ENCODE data around the gene SPARC.

Gene SPARC

DNA sequence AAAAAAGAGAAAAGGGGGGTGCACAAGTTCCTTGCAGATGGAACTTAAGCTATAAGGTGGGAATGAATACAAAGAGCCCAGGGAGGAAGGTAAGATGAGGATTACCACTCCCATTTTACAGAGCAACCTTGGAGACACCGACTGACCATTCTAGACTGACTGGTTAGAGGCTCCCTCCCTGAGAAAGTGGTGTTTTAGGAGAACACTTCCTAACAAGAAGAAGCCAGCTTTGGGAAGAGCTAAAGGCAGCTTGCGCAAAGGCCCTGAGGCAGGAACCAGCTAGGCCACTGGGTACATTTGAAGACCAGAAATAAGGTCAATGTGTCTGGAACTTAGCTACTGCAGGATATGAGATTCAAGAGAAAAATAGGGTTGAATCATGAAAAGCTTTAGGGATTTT lies 38.6 kb downstream of the SPARC start:
- no peak overlapping the region for H3K4me3 ChIP-seq (replicated peaks in 1 of 2; ENCODE audit: low read depth in 2 of 2, low read length in 2 of 2)
- TF ChIP-seq, protein P1, sequence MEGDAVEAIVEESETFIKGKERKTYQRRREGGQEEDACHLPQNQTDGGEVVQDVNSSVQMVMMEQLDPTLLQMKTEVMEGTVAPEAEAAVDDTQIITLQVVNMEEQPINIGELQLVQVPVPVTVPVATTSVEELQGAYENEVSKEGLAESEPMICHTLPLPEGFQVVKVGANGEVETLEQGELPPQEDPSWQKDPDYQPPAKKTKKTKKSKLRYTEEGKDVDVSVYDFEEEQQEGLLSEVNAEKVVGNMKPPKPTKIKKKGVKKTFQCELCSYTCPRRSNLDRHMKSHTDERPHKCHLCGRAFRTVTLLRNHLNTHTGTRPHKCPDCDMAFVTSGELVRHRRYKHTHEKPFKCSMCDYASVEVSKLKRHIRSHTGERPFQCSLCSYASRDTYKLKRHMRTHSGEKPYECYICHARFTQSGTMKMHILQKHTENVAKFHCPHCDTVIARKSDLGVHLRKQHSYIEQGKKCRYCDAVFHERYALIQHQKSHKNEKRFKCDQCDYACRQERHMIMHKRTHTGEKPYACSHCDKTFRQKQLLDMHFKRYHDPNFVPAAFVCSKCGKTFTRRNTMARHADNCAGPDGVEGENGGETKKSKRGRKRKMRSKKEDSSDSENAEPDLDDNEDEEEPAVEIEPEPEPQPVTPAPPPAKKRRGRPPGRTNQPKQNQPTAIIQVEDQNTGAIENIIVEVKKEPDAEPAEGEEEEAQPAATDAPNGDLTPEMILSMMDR (IDR thresholded peaks at IDR 0.05; ENCODE audit: low read depth, low read length) = no peak
- no peak for DNase-seq (ENCODE audit: low read depth in 2 of 2)

DNA sequence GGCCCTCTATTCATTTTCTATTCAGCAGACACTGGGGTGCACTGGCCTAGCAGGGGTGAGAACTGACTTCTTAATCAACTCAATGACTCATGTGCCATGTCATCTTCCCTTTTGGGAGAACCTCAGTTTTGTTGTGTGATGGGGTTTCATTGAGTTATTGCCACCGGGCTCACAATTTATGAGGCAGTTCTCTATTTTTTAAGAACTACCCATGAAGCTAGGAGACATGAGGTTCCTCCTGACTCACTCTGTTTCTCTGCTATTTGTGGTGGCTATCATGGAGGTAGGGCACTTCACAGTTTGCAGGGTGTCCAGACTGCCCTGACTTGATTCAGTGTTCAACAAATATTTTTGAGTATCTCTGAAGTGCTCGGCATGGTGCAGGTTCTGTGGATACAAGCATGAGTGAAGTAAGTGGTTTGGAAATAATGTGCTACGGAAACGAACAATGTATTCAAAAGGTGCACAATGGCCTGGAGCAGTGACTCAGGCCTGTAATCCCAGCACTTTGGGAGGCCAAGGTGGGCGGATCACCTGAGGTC lies 39.3 kb downstream of the SPARC start:
- H3K4me3 ChIP-seq (replicated peaks in 1 of 2; ENCODE audit: low read depth in 2 of 2, low read length in 2 of 2) = no peak overlapping the region
- no peak for DNase-seq (ENCODE audit: low read depth in 2 of 2)
- TF ChIP-seq, protein P1 (IDR thresholded peaks at IDR 0.05; ENCODE audit: low read depth, low read length) = no peak

DNA sequence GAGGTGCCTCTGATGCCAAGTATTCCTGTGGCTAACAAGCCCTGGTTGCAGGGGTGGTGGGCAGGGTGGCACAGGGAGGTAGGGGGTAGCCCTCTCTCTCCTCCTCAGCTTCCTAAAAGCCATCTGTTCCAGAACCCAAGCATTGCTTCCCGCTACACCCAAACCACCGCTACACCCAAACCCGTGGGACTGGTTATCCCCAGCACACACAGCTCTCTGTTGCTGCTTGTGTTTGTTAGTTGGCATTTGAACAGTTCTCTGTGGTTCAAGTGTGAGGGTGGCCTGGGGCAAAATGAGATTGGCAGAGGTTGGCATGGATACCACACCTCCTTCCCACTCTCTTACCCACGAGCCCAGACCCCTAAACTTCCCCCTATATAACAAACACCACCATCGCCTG lies 40.4 kb downstream of the SPARC start:
- no peak for DNase-seq (ENCODE audit: low read depth in 2 of 2)
- TF ChIP-seq, protein P1 (IDR thresholded peaks at IDR 0.05; ENCODE audit: low read depth, low read length) = no peak

DNA sequence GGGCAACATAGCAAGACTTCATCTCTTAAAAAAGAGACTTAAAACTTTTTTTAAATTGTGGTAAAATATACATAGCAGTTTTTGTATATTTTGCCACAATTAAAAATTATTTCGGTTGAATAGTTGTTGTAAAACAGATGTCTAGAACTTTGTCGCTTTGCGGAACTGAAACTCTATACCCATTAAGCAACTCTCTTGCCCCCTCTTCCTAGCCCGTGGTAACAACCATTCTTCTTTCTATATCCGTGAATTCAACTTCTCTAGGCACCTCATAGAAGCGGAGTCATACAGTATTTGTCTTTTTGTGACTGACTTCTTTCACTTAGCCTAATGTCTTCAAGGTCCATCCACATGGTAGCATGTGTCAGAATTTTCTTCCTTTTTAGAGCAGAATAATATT lies 43.3 kb downstream of the SPARC start:
- no peak overlapping the region for H3K4me3 ChIP-seq (replicated peaks in 1 of 2; ENCODE audit: low read depth in 2 of 2, low read length in 2 of 2)
- DNase-seq (ENCODE audit: low read depth in 2 of 2) = no peak
- TF ChIP-seq, protein P1 (IDR thresholded peaks at IDR 0.05; ENCODE audit: low read depth, low read length) = no peak

More for the DNA sequence above, 40.4 kb downstream of the SPARC start:
- no peak overlapping the region for H3K4me3 ChIP-seq (replicated peaks in 1 of 2; ENCODE audit: low read depth in 2 of 2, low read length in 2 of 2)

DNA sequence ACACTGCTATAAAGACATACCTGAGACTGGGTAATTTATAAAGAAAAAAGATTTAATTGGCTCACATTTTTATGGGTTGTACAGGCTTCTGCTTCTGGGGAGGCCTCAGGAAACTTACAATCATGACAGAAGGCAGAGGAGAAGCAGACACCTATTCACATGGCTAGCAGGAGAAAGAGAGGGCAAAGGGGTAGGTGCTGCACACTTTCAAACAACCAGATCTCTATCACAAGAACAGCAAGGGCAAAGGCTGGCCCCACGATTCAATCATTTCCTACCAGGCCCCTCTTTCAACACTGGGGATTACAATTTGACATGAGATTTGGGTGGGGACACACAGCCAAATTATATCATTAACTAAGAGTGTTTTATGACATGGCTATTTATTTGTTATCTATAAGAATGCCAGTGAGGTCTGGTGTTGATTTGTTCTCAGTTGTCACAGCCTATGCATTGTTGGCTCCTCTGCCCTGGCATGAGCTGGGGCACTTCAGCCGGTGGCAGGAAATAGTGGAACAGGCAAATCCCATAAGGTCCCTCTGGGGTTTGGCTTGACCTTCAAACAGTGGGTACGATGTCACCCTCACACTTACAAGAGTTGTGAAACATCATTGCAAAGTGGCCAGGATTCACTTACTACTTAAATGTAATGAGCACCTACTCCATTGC lies 44.1 kb downstream of the SPARC start:
- H3K4me3 ChIP-seq (replicated peaks in 1 of 2; ENCODE audit: low read depth in 2 of 2, low read length in 2 of 2) = no peak overlapping the region
- TF ChIP-seq, protein P1 (IDR thresholded peaks at IDR 0.05; ENCODE audit: low read depth, low read length) = no peak
- no peak for DNase-seq (ENCODE audit: low read depth in 2 of 2)

DNA sequence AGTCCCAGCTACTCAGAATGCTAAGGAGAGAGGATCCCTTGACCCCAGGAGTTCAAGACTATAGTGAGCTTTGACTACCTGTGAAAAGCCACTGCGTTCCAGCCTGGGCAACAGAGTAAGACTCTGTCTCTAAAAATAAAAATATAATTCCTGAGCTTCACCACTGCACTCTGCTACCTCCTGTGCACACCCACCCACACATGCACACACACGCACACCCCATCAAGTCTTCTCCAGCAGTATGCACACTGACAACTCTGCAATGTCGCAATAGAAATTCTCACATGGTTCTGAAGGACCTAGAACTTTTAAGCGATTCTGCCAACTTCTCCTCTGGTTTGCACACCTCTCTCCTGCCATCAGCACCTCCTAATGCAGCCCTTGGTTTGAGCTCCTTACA lies 48.1 kb downstream of the SPARC start:
- no peak overlapping the region for H3K4me3 ChIP-seq (replicated peaks in 1 of 2; ENCODE audit: low read depth in 2 of 2, low read length in 2 of 2)
- DNase-seq (ENCODE audit: low read depth in 2 of 2) = no peak
- TF ChIP-seq, protein P1 (IDR thresholded peaks at IDR 0.05; ENCODE audit: low read depth, low read length) = no peak

DNA sequence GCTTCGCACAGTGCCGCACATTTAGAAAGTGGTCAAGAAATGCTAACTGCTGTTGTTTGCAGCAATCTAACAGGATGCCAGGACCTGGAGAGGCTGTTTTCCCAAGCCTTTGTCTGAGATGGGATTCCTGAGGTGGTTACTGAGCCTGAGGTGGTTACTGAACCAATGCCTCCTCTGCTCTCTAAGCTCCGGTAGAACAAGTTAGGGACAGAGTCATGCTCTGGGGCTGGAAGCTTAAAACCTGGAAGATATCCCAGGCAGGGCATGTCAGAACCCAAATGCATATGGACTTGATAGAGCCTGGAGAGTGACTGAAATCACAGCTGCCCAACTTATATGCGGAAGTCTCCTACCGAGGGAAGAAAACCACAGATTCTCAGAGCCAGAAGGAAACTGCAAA lies 49.0 kb downstream of the SPARC start:
- TF ChIP-seq, protein P1 (IDR thresholded peaks at IDR 0.05; ENCODE audit: low read depth, low read length) = no peak
- no peak overlapping the region for H3K4me3 ChIP-seq (replicated peaks in 1 of 2; ENCODE audit: low read depth in 2 of 2, low read length in 2 of 2)
- DNase-seq (ENCODE audit: low read depth in 2 of 2) = no peak
